HL-60 (cell line): ENCODE data around the gene NEBL.

Source experiments
- DNase-seq, 2 experiments: peaks; one replicate each; pipeline ENCODE4 v3.0.0-alpha.2; 2010 to 2020; ENCODE audit warnings: low read depth in 1 of 2, low spot score in 1 of 2
- H3K27ac ChIP-seq: fragments of 250-450 bp; sonication (Bioruptor Pico); replicated peaks from 2 replicates; pipeline ENCODE4 v1.5.1; 2020; ENCODE audit warnings: mild to moderate bottlenecking, moderate library complexity
- H3K27me3 ChIP-seq: fragments of 250-450 bp; sonication (Bioruptor Pico); 2 replicates; pipeline ENCODE4 v1.5.1; 2021; ENCODE audit warnings: mild to moderate bottlenecking, moderate library complexity; ENCODE audit not compliant: insufficient read depth, poor library complexity, severe bottlenecking
- H3K4me3 ChIP-seq: replicated peaks from 2 replicates; pipeline ENCODE4 v1.5.1; 2011; ENCODE audit warnings: mild to moderate bottlenecking, control low read depth, low read length; ENCODE audit not compliant: insufficient read depth
- CTCF ChIP-seq: IDR thresholded peaks from one replicate; pipeline ENCODE4 v1.5.1; 2011; ENCODE audit warnings: low read length, control low read depth, inconsistent platforms; ENCODE audit not compliant: insufficient read depth
- GABPA ChIP-seq: IDR thresholded peaks from 2 replicates; pipeline ENCODE4 v1.6.1; 2012; ENCODE audit warnings: low read depth
- POLR2AphosphoS5 ChIP-seq: IDR thresholded peaks from 2 replicates; pipeline ENCODE4 v1.6.1; 2012; ENCODE audit warnings: low read depth
- REST ChIP-seq: IDR thresholded peaks from 2 replicates; pipeline ENCODE4 v1.6.1; 2012; ENCODE audit warnings: low read depth; ENCODE audit not compliant: insufficient replicate concordance
- SPI1 ChIP-seq: IDR thresholded peaks from 2 replicates; pipeline ENCODE4 v1.6.1; 2012; ENCODE audit warnings: low read depth, mild to moderate bottlenecking, borderline replicate concordance

Gene NEBL

GRCh38 chr10:20903635-20904390 lies 6.7 kb upstream of the NEBL start:
- H3K4me3 ChIP-seq = no peak overlapping the region
- no peak overlapping the region for H3K27ac ChIP-seq
- DNase-seq = no peak
- H3K27me3 ChIP-seq = no peaks in the 10 kb centered on the region
- no peak for TF ChIP-seq CTCF
- TF ChIP-seq REST = no peak
- no peak for TF ChIP-seq GABPA
- TF ChIP-seq SPI1 = no peak
- TF ChIP-seq POLR2AphosphoS5 = no peak

GRCh38 chr10:20901110-20901509 lies 4.0 kb upstream of the NEBL start:
- Histone ChIP-seq H3K27me3 (no peaks in the 10 kb centered on the region), H3K27ac (no peak overlapping the region), H3K4me3 (no peak overlapping the region)
- no peak for DNase-seq
- TF ChIP-seq GABPA (no peak), SPI1 (no peak), CTCF (no peak), POLR2AphosphoS5 (no peak), REST (no peak)

GRCh38 chr10:20898866-20899535 lies 1.9 kb upstream of the NEBL start:
- H3K27me3 ChIP-seq = no peaks in the 10 kb centered on the region
- H3K27ac ChIP-seq = no peak overlapping the region
- DNase-seq = no peak
- H3K4me3 ChIP-seq = no peak overlapping the region
- no peak for TF ChIP-seq SPI1
- no peak for TF ChIP-seq GABPA
- no peak for TF ChIP-seq CTCF
- no peak for TF ChIP-seq REST
- no peak for TF ChIP-seq POLR2AphosphoS5
